HG02642 (cell line): ENCODE results near the gene HOTAIR.

ENCODE experiments used
- ATAC-seq: cut with Tn5 transposase; IDR thresholded peaks from one replicate; pipeline ENCODE4 v1.9.1; 2021; ENCODE audit warnings: mild to moderate bottlenecking; ENCODE audit not compliant: unreplicated experiment, poor library complexity

HOTAIR gene

DNA sequence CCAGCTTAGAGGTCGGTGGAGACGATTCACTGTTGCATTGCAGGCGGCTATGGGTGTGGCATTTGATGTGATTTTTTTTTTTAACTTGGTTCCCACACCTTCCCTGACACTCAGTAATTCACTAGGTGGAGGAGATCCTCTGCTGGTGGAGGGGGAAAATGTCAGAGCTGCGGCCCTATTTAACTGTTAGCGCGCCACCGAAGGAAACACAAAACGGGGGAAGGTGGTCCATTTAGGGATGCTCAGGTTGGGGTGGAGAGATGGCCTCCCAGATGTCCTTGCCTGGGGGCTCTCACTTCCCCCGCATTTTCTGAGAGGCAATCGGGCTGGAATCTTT, 24.3 kb downstream of the HOTAIR start:
- no peak for ATAC-seq

DNA sequence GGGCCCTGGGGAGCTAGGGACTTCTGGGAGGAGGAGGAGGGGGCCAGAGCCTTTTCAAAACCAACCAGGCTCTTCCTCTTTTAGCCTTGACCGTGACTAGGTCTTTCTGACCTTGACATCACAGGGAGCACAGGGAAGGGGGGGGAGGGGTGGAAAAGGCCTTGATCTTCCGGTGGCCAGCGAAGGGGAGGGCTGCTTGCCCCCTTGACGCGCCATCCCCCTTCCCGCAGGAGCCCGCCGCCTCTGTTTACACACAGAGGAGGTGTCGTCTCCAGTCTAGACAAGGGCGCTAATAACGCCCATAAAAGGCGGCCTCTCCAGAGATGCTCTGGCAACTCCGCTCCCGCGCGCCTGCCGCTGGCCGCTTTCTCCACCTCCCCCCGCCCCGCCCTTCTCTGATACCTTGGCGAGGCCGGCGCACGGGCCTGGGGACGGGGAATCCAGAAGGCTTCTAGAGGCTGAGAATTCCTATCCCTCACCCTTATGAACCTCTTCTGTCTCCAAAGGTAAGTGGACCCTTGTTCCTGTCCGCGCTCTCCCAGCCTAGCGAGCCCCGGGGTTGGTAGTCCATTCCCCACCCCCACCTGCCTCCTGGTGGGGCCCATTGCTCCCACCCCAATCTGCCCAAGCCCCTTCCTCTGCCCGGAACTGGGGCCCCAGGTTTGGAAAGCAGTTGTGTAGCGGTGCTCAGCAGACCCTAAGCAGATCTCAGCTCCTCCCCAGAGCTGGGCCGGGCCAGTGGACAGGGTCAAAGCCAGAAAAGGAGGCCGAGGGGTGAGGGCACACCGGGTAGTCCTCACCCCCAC, 24.9 kb downstream of the HOTAIR start:
- ATAC-seq, result no peak

- ATAC-seq, result no peak
Observed at GRCh38 chr12:53948650-53949593, 25.8 kb downstream of the HOTAIR start.

- no peak for ATAC-seq
Observed at GRCh38 chr12:53947743-53948142, 27.0 kb downstream of the HOTAIR start.

DNA sequence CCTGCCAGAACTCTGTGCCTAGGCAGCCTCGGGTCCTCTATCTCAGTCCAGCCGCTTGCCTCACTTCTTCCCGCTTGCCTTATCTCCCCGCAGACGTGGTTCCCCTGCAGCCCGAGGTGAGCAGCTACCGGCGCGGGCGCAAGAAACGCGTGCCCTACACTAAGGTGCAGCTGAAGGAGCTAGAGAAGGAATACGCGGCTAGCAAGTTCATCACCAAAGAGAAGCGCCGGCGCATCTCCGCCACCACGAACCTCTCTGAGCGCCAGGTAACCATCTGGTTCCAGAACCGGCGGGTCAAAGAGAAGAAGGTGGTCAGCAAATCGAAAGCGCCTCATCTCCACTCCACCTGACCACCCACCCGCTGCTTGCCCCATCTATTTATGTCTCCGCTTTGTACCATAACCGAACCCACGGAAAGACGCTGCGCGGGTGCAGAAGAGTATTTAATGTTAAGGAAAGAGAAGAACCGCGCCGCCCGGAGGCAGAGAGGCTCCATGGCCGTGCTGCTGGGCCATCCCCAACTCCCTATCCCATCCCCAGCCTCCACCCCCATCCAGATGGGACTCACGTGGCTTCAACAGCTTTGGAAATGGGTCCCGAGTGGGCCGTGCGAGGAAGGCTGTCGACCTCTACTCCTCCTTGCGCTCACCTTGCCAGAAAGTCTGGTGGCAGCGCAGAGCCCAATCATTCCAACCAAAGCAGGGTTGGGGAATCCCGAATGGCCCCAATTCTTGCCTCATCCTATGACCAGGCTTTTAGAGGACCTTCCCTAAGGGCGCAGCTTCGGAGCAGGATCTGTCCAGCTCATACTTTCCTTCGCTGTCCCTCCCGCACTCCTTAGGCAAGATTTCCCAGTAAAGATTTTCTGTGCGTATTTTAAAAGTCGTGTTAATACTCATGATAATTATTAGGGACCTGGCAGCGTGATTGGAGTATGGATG, 29.6 kb downstream of the HOTAIR start:
- no peak for ATAC-seq

DNA sequence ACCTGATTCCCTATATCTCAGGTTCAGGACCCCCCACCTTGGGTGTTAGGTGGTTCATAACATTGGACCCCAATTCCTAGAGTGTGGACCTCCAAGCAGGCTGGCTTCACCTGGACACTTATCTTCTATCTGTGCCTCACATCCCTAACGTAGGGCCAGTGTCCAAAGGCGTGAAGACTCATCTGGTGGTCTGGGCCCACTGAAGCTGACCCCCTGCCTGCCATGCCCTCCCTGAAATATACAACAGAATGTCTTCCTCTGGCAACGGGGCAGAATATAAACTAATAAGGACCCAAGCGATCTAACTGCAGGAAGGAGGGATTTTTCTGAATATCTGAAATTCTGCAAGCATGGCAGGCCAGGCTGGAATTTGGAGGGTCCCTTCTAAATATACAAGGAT, 30.5 kb downstream of the HOTAIR start:
- ATAC-seq, result no peak

DNA sequence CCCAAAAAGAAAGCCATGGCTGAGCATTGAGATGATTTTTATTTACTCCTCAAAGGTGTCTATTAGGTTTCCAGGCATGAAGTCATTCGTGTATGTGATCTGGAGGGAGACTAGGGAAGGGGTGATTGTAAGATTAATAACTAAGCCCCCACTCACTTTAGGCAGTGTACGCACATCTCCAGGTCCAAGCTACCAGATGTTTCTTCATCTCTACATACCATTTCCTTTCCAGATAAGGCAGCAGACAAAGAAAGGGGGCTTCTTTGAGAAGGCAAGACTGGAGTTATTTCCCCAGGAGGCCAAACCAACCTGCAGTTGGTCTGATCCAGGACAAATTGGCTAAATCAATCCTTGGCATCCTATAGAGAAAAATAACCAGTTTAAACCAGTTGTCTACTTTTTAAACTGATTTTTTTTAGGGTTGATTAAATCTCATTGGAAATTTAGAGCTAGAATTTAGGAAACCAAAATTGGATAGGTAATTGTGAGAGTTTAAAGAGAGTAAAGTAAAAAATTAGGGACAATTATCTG, 32.2 kb downstream of the HOTAIR start:
- ATAC-seq, result no peak

- no peak for ATAC-seq
Observed at GRCh38 chr12:53941750-53942149, 33.0 kb downstream of the HOTAIR start.

GRCh38 chr12:53941187-53941586, 33.6 kb downstream of the HOTAIR start:
- ATAC-seq, result no peak

GRCh38 chr12:53940443-53941014, 34.2 kb downstream of the HOTAIR start:
- ATAC-seq, result no peak

GRCh38 chr12:53939141-53940108, 35.3 kb downstream of the HOTAIR start:
- no peak for ATAC-seq

- ATAC-seq, result no peak
Observed at GRCh38 chr12:53938326-53939140, 36.2 kb downstream of the HOTAIR start, which contains the start of gene HOXC13. HOXC13 (plus strand) TSS chr12:53938831; CDS start chr12:53938907, 76 bp downstream.

- ATAC-seq, result no peak
Observed at GRCh38 chr12:53937596-53938325, 37.0 kb downstream of the HOTAIR start.

GRCh38 chr12:53937099-53937498, 37.7 kb downstream of the HOTAIR start:
- no peak for ATAC-seq

DNA sequence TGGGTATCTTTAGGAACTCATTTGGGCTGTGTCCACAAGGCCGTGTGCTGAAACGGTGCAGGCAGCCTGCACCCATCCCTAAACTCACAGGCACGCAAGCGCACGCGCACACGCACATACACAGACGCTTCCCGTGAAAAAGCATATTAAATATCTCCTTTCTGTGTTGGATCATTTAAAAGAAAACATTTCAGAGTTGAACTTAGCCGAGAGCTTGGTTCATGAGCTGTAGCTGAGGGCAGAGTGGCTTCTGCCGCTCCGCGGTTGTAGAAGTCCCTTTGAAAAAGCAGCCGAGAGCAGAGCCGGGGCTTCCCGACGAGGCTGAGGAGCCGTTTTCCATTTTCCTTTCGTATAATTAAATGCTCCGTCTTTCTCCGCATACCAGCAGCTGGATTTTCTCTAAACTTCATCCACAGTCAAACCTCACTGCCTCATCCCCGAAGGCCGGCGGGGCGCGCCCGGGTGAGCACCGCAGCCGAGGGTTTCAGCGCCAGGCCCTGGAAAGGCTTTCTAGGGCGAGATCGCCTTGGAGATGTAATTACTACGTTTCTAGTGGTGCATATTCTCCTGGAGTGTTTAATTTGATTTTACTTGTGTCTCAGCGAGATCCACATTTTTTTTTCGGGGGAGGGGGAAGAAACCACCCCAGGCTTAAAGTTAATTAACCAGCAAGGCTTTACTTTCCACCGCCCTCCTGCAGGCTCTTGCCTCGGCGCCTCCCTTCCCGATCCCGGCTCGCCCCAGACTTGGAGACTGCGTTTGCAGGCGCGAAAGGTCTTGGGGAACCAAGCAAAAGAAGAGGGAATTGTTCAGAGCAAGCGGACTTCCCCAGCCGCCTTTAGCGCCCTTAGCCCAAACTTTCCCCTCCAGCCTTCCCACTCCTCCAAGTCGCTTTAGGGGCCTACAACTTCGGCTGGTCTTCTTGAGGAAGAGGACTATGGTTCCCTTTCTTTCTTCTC, 39.1 kb downstream of the HOTAIR start:
- ATAC-seq, result no peak

- ATAC-seq, result no peak
Observed at GRCh38 chr12:53932915-53933314, 41.8 kb downstream of the HOTAIR start.
